Duodenal mucosa (tissue), 2 donors: ENCODE data around the gene SDC1.

Experiments used
- H3K27ac ChIP-seq: one replicate; pipeline ENCODE4 v1.7.0; 2013; ENCODE audit warnings: low read depth, low read length
- H3K27me3 ChIP-seq, 2 donors: one replicate each; pipeline ENCODE4 v1.7.0; 2013; ENCODE audit warnings: low read length in 2 of 2, control low read depth in 1 of 2; ENCODE audit not compliant: insufficient read depth in 2 of 2, control insufficient read depth in 1 of 2
- H3K36me3 ChIP-seq, 2 donors: one replicate each; pipeline ENCODE4 v1.7.0; 2013; ENCODE audit warnings: low read length in 2 of 2, control low read depth in 1 of 2; ENCODE audit not compliant: insufficient read depth in 2 of 2, control insufficient read depth in 1 of 2
- H3K4me1 ChIP-seq, 2 donors: one replicate each; pipeline ENCODE4 v1.7.0; 2013; ENCODE audit warnings: low read length in 2 of 2, control low read depth in 1 of 2; ENCODE audit not compliant: insufficient read depth in 2 of 2, control insufficient read depth in 1 of 2
- H3K4me3 ChIP-seq, 2 donors: one replicate each; pipeline ENCODE4 v1.7.0; 2013; ENCODE audit warnings: low read length in 2 of 2, low read depth in 1 of 2
- H3K9ac ChIP-seq, 2 donors: one replicate each; pipeline ENCODE4 v1.7.0; 2013; ENCODE audit warnings: low read length in 2 of 2, low read depth in 1 of 2
- H3K9me3 ChIP-seq, 2 donors: one replicate each; pipeline ENCODE4 v1.7.0; 2013; ENCODE audit warnings: low read length in 2 of 2, control low read depth in 1 of 2; ENCODE audit not compliant: control insufficient read depth in 1 of 2

SDC1 gene

DNA sequence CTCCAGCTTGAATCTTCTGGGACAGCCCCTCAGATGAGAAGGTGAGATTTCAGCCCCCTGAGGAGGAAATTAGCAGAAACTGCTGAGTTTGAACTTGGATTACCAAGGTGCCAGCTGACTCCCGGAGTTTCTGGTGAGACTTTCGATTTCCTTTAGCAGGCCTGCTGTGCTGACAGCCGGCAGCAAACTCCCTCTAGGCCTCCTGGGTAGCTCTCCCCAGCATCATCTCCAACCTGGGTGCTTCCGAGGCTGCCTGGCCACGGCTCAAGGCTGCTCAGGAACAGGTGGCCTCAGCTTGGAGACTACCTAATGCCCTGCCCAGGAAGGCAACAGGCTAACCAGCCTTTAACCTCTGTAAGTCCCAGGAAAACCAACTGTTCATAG lies 16.5 kb downstream of the SDC1 start:
- Histone ChIP-seq H3K4me1 (peaks cover 66 to 68% of the 10 kb centered on the region in 2 donors), H3K27me3 (no peaks in the 10 kb centered on the region), H3K9me3 (no peaks in the 10 kb centered on the region), H3K9ac (peak overlapping the region; percentile 21 to 51), H3K27ac (peak overlapping the region; percentile 59), H3K36me3 (peaks cover 2 to 20% of the 10 kb centered on the region in 2 donors), H3K4me3 (peak overlapping the region in 1 of 2 donors; percentile 8)

- Histone ChIP-seq H3K9ac (peak overlapping the region in 1 of 2 donors; percentile 38), H3K27ac (no peak overlapping the region), H3K27me3 (no peaks in the 10 kb centered on the region), H3K9me3 (no peaks in the 10 kb centered on the region), H3K4me3 (no peak overlapping the region), H3K36me3 (peaks cover 11 to 34% of the 10 kb centered on the region in 2 donors), H3K4me1 (peaks cover 52 to 54% of the 10 kb centered on the region in 2 donors)
These were observed 17.9 kb downstream of the SDC1 start for GRCh38 chr2:20207051-20207450.

GRCh38 chr2:20205915-20206524 lies 18.9 kb downstream of the SDC1 start:
- Histone ChIP-seq H3K4me3 (no peak overlapping the region), H3K9me3 (no peaks in the 10 kb centered on the region), H3K9ac (peak overlapping the region; percentile 37 to 38), H3K27me3 (no peaks in the 10 kb centered on the region), H3K36me3 (peaks cover 13 to 44% of the 10 kb centered on the region in 2 donors), H3K4me1 (peaks cover 47 to 51% of the 10 kb centered on the region in 2 donors), H3K27ac (no peak overlapping the region)

- H3K4me3 ChIP-seq, result no peak overlapping the region
- H3K4me1 ChIP-seq, result peaks cover 42% of the 10 kb centered on the region in 2 donors
- peaks cover 19 to 53% of the 10 kb centered on the region in 2 donors for H3K36me3 ChIP-seq
- H3K27me3 ChIP-seq, result no peaks in the 10 kb centered on the region
- H3K9me3 ChIP-seq, result no peaks in the 10 kb centered on the region
- H3K9ac ChIP-seq, result peak overlapping the region in 1 of 2 donors; percentile 9
- no peak overlapping the region for H3K27ac ChIP-seq
These were observed 19.9 kb downstream of the SDC1 start for GRCh38 chr2:20205069-20205468.

DNA sequence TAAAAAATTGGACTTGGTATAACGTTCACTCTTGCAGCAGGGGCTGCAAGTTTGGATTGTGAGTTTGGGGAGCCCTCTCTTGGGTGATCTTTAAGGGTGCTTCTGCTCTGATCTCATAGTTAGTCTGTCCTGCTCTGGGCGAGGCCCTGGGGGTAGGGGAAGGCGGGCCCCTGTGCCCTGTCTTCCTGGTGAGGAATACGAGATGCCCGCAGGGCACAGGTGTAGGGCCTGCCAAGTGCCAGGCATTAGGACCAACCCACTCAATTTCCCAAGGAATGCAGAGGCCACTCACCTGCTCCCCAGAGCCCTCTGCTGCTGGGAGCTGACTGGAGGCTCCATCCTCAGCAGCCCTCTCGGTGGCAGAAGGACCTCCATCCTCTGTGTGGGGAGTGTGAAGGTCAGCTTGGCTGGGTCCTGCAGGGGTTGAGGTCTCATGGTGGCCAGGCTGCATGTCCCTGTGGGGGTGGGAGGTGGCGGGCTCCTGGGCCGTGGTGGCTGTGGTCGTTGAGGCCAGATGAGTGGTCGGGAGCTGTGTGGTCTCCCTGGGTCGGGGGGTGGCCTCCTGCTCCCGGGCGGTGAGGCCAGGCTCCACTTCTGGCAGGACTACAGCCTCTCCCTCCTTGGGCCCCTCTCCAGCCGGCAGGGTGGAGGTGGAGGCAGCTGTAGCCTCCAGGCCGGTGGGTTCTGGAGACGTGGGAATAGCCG lies 21.3 kb downstream of the SDC1 start:
- Histone ChIP-seq H3K9me3 (no peaks in the 10 kb centered on the region), H3K27me3 (no peaks in the 10 kb centered on the region), H3K36me3 (peaks cover 19 to 55% of the 10 kb centered on the region in 2 donors), H3K27ac (no peak overlapping the region), H3K4me3 (no peak overlapping the region), H3K9ac (no peak overlapping the region), H3K4me1 (peaks cover 35 to 41% of the 10 kb centered on the region in 2 donors)

- no peaks in the 10 kb centered on the region for H3K27me3 ChIP-seq
- H3K36me3 ChIP-seq, result peaks cover 19 to 55% of the 10 kb centered on the region in 2 donors
- H3K9me3 ChIP-seq, result no peaks in the 10 kb centered on the region
- H3K9ac ChIP-seq, result no peak overlapping the region
- peaks cover 35 to 41% of the 10 kb centered on the region in 2 donors for H3K4me1 ChIP-seq
- no peak overlapping the region for H3K4me3 ChIP-seq
- no peak overlapping the region for H3K27ac ChIP-seq
These were observed 21.9 kb downstream of the SDC1 start for GRCh38 chr2:20203072-20203471.

DNA sequence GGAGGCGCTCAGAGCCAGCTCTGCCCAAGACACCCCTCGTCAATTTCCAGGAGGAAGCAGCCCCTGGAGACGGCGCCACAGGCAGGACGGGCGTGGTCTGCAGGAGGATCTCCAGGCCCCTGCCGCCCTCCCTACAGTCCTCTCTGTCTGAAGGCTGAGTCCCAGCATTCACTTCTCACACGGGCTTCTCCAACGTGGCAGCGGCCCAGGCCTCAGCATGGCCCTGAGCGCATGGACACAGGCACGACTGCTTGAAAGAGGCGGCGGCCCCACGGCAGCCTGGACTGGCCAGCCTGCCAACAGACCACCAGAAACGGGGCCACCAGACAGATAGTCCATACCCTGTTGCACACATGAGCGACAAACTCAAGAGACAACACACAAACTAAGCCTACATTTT lies 23.3 kb downstream of the SDC1 start:
- H3K4me3 ChIP-seq, result no peak overlapping the region
- H3K4me1 ChIP-seq, result peaks cover 37 to 41% of the 10 kb centered on the region in 2 donors
- peaks cover 19 to 55% of the 10 kb centered on the region in 2 donors for H3K36me3 ChIP-seq
- no peak overlapping the region for H3K27ac ChIP-seq
- H3K27me3 ChIP-seq, result no peaks in the 10 kb centered on the region
- H3K9me3 ChIP-seq, result no peaks in the 10 kb centered on the region
- no peak overlapping the region for H3K9ac ChIP-seq

DNA sequence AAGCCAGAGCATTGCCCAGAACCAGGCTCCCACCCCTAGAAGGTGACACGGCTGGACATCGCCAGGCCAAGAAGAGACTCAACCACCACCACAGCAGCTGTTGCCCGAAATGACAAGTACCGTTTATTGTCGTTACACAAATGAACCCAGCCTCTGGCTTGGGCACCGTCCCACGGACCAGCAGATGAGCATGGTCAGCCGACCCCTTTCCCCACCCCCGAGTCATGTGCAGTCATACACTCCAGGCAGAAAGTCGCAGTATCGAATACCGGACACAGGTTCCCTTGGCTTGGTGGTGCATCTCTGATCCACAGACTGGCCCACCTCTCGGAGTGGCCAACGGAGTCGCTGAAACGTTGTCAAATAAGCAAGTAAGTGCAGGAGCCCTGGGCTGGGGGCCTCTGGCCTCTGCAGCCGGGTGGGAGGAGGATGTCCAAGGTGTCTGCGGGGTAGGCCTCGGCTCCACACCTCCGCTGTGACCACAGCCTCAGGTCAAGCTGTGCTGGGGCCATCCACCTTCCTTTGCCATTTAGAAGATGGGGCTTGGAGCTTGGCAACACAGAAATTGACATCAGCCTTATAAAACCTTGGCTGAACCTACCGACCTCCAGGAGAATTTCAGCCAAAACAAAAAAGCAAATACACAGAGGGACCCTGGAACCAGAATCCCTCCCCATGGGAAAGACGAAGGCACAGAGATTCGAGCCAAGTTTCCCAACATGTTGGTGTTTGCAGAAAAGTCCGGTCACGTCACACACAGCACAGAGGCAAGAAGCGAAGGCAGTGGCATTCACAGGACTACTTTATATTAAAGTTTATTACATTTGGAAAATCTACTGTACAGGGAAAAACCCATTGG lies 24.0 kb downstream of the SDC1 start:
- Histone ChIP-seq H3K36me3 (peaks cover 19 to 55% of the 10 kb centered on the region in 2 donors), H3K4me1 (peaks cover 35 to 40% of the 10 kb centered on the region in 2 donors), H3K4me3 (no peak overlapping the region), H3K9me3 (no peaks in the 10 kb centered on the region), H3K27me3 (no peaks in the 10 kb centered on the region), H3K27ac (no peak overlapping the region), H3K9ac (no peak overlapping the region)

DNA sequence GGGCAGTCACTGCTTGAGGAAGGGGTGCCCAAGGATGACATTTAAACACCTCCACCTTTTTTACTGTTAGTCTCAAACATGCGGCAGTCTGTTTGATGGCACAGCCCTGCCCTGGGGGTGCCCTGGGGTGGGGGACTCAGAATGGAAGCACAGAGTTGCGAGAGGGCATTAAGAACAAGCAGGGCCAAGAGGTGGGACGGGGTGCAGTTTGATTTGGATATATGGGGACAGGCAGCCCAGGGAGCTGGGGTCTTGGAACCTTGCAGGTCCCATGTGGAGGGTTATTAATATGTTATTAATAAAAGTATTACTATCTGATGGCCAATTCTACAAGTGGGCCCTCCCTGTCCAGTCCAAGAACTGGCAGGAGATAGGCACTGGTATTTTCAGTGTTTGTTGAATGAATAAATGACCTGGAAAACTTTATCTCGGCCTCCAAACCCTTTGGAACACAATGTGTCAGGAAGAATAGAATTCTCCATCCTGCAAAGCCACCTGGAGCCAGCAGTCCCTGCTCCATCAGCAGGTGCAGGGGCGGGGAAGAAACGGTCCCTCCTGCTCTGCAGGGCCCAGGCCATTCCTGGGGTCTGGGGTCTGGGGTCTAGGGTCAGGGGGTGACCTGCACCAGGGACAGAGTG lies 25.2 kb downstream of the SDC1 start:
- Histone ChIP-seq H3K4me1 (peaks cover 30 to 44% of the 10 kb centered on the region in 2 donors), H3K9ac (no peak overlapping the region), H3K27me3 (no peaks in the 10 kb centered on the region), H3K36me3 (peaks cover 19 to 48% of the 10 kb centered on the region in 2 donors), H3K27ac (no peak overlapping the region), H3K9me3 (no peaks in the 10 kb centered on the region), H3K4me3 (no peak overlapping the region)
